Suppressor macrophage treated with lipopolysaccharide for 4 hours (primary cell): ENCODE measurements around the gene PDX1.

ENCODE experiments used
- DNase-seq: peaks from one replicate; pipeline ENCODE4 v3.0.0-alpha.2; 2020

The PDX1 gene

GRCh38 chr13:27922883-27923612 lies 3.2 kb downstream of the PDX1 start:
- no peak for DNase-seq

DNA sequence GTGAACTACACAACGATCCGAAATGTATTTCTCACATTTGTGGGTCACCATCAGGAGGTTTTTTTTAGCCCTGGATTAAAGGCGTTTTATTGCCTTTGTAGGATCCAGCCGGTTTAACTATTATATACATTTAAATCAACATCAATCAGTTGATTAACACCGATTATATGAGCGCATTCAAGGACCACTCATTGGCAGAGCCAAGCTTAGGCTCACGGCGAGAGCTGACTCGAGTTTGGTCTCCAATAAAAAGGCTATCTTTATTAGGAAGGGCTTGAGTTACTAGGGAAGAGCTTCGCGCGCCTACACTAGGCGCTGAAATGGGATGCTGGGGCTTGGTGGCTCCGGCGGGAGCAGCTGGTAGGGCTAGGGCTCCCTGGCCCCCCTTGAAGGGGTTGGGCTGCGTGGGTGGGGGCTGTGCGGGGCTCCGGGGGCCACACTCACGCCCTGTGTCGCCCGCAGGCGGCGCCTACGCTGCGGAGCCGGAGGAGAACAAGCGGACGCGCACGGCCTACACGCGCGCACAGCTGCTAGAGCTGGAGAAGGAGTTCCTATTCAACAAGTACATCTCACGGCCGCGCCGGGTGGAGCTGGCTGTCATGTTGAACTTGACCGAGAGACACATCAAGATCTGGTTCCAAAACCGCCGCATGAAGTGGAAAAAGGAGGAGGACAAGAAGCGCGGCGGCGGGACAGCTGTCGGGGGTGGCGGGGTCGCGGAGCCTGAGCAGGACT lies 4.2 kb downstream of the PDX1 start:
- DNase-seq = no peak

DNA sequence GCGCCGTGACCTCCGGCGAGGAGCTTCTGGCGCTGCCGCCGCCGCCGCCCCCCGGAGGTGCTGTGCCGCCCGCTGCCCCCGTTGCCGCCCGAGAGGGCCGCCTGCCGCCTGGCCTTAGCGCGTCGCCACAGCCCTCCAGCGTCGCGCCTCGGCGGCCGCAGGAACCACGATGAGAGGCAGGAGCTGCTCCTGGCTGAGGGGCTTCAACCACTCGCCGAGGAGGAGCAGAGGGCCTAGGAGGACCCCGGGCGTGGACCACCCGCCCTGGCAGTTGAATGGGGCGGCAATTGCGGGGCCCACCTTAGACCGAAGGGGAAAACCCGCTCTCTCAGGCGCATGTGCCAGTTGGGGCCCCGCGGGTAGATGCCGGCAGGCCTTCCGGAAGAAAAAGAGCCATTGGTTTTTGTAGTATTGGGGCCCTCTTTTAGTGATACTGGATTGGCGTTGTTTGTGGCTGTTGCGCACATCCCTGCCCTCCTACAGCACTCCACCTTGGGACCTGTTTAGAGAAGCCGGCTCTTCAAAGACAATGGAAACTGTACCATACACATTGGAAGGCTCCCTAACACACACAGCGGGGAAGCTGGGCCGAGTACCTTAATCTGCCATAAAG lies 4.8 kb downstream of the PDX1 start:
- DNase-seq = no peak

- no peak for DNase-seq
Measured at GRCh38 chr13:27925220-27925991, 5.6 kb downstream of the PDX1 start.

- DNase-seq = no peak
Measured at GRCh38 chr13:27926644-27927434, 7.0 kb downstream of the PDX1 start.

- DNase-seq = no peak
Measured at GRCh38 chr13:27927444-27928352, 7.9 kb downstream of the PDX1 start.

- DNase-seq = no peak
Measured at GRCh38 chr13:27928353-27928804, 8.6 kb downstream of the PDX1 start.

DNA sequence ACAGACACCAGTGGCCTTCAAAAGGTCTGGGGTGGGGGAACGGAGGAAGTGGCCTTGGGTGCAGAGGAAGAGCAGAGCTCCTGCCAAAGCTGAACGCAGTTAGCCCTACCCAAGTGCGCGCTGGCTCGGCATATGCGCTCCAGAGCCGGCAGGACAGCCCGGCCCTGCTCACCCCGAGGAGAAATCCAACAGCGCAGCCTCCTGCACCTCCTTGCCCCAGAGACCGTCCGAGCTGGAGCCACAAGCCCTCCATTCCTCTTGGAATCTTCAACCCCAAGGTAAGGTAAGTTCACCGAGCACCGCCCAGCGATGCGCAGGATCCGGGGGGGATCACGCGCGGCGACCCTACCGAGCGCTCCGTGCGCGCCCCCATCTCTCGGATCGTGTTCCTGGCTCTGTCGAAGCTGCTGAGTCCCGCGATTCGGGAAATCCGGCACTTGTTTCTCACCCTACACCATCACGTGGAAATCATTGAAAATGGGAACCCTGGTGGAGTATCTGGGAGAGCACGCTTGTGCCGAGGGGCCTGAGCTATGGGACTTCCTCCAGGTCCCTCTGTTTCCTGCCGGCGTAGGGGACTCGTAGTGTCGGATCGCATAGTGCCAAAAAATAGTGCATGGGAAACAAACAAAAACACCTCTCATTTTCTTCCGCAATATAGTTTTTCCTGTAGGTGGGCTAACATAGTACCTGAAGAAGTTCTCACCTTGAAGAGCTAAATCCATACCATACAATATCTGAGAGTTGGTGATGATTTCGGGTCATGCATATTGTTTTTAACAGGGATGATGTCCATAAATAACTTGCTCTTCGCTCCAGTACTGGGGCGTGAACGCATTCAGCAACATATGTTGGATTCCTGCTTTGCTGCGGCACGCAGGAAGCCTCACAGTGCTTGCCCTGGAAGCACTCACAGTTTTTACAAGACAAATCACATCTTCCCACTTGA lies 9.3 kb downstream of the PDX1 start:
- no peak for DNase-seq

DNA sequence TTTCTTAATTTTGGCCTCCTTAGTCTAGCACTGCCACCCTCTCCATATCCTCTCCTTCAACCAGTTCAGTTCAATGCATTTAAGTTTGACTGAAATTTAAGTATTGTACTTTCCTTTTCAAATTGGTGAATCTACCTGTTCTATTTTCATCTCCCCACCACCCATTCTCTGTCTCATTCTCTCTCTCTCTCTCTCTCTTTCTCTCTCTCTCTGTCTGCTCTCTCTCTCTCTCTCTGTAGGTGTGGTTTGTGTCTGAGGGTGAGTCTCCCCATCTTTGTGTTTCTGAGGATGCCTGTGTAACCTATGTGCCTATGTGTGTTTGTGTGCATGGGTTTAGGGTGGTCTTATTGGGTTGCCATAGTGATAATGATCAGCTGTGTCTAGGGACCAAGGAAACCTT lies 10.1 kb downstream of the PDX1 start:
- DNase-seq = no peak

- no peak for DNase-seq
Measured at GRCh38 chr13:27933118-27933517, 13.3 kb downstream of the PDX1 start.

DNA sequence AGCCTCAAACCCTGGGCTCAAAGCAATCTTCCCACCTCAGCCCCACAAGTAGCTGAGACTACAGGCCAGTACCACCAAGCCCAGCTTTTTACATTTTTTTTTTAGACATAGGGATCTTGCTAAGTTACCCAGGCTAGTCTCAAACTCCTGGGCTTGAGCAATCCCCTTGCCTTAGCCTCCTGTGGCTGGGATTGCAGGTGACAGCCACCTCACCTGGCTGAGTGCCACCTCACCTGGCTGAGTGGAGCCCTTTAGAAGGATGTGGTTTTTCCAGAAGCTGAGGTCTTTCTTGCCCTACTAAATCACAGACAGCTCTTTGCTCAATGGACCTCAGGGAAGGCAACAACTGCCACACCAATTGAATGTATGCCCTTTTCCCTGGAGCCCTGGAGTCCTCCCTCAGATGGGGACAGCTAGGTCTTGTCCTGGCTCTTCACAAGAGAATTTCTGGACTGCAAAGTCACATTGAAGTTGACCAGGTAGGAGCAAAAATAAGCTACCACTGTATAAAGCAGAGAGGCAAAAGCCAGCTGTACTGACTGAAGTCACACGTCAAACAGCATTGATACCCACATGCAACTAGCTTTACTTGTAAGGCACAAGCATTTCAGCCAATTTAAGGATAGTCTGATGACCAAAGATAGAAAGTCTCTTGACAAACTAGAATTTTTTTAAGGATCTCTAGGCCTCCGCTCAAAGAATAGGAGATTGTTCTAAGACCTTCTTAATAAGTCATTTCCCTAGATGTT lies 14.0 kb downstream of the PDX1 start:
- DNase-seq = no peak

DNA sequence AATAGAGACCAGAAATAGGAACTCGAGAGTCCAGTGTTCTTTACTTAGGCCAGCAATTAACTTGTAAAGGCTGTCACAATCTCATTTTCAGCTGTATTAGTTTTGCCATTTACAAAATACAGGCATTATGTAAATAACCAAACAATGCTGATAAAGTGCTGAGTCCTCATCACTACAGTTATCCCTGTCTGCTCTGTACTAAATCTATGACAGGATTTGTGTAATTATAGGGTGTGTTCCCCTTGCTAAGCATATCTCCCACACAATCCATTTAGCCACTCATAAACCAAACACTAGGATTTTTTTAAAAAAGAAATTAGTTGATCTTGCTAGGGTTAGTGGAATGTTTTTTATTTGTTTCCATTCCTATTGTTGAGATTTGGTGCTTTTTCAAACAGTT lies 23.2 kb downstream of the PDX1 start:
- DNase-seq = no peak

- DNase-seq = peak; percentile 20
Measured at GRCh38 chr13:27952876-27953675, 33.3 kb downstream of the PDX1 start.

GRCh38 chr13:27953676-27954405 lies 34.0 kb downstream of the PDX1 start:
- DNase-seq = peak; percentile 87

DNA sequence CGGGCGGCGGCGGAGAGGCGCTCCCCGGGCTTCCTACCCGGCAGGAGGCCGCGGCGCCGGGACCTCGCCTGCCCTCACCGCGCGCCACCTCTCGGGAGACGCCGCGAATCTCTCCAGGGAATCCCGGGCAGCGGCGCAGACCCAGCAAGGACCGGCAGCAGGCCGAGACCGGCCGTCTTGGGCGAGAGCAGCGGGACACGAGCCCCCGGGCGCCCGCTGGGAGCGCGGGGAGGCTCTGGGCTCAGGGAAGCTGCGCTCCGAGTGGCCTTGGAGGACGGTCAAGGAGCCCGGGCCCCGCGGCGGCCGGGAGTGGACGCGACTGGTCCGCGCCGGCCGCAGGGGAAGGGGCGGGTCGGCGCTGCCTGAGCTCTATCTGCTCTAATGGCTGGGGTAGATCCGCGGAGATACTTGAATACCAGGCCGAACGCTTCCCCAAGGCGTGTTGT lies 34.6 kb downstream of the PDX1 start:
- DNase-seq = peak; percentile 23

DNA sequence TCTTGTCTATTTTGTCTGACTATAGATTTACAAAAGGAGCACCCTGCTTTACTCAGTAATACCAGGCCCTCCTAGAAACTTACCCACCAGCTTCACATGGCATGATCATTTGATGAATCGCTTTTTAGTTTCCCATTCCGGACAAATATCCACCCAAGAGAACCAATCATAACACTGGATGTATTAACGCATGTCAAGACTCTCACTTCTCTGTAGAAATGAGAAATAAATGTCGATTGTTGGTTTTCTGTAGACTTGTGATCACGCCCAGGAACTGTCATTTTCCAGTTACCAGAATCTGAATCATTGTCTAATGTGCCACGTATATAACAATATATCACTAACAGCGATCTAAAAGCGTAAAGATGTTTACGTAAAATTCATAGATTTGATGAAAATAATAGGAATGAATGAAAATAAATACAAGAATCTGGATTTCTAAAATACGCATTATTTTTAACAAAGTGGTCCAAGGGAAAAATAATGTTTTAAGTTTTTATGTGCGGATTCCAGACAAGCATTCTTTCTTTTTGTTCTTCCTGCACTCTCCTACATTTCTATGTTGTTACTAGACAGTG lies 35.3 kb downstream of the PDX1 start:
- DNase-seq = peak; percentile 37
